K562 (cell line): ENCODE data around the gene CHD2. TPM values are rescaled to one million over a fixed set of nuclear protein-coding genes. Genes with fewer than 3 reads are reported as not detected.

ENCODE experiments used
- ZNF282 ChIP-seq: sonication (generic); formaldehyde crosslinking; IDR thresholded peaks from 2 replicates; pipeline ENCODE4 v1.8.1; 2023; ENCODE audit warnings: missing genetic modification reagents
- polyA plus RNA-seq, 8 experiments: library from polyadenylated mRNA; depleted of rRNA in 4 of 8; stranded (reverse) in 5 of 8; unstranded in 3 of 8; fragments of >200 nt; fragmentation: Nextera tagmentation in 2 of 8; fragmentation: Illumina TruSeq in 1 of 8; extraction: Ambion mirVana in 2 of 8; extraction: Trizol in 1 of 8; gene quantifications; 2 replicates each; pipeline versions ENCODE4 v1.2.1 to v1.2.3, GENCODE V29; 2011 to 2014; ENCODE audit warnings: inconsistent platforms in 1 of 8, missing spikeins in 1 of 8
- total RNA-seq, 7 experiments: library from RNA; depleted of rRNA in 6 of 7; stranded (reverse); fragments of >200 nt in 6 of 7; fragmentation: Illumina TruSeq in 2 of 7; extraction: Trizol in 2 of 7; gene quantifications; 2 replicates each; pipeline versions ENCODE4 v1.2.1 to v1.2.3, GENCODE V29; 2011 to 2021; ENCODE audit warnings: low replicate concordance in 1 of 7
- TF ChIP-seq, protein P1 (sequence below), 2 experiments: fragments of 450-650 bp in 1 of 2; sonication (generic) in 1 of 2; formaldehyde crosslinking in 1 of 2; IDR thresholded peaks; 2 replicates each; pipeline versions ENCODE4 v1.7.1 to v1.9.0; 2016 to 2022; ENCODE audit warnings: inconsistent platforms in 1 of 2, mild to moderate bottlenecking in 1 of 2, missing genetic modification reagents in 1 of 2
- TF ChIP-seq, protein P2 (sequence below), 2 experiments: fragments of 450-650 bp; IDR thresholded peaks; 2 replicates each; pipeline ENCODE4 v1.6.1; 2018; ENCODE audit warnings: mild to moderate bottlenecking in 2 of 2, low read depth in 1 of 2; ENCODE audit not compliant: partially characterized antibody in 2 of 2
- TF ChIP-seq, protein P3 (sequence below), 2 experiments: IDR thresholded peaks in 1 of 2; conservative IDR thresholded peaks in 1 of 2; 2 replicates each; pipeline ENCODE4 v1.6.1; 2016; ENCODE audit warnings: low read depth in 2 of 2, mild to moderate bottlenecking in 1 of 2, missing compliant biosample characterization in 1 of 2, missing genetic modification characterization in 1 of 2, moderate library complexity in 1 of 2

CHD2 gene
- total and polyA plus RNA-seq, 9 of the 15 experiments (the other 6 are each of a cell fraction or from before 2014, with no cell fraction given), result 38.9 to 70.8 (median 56.2) TPM

DNA sequence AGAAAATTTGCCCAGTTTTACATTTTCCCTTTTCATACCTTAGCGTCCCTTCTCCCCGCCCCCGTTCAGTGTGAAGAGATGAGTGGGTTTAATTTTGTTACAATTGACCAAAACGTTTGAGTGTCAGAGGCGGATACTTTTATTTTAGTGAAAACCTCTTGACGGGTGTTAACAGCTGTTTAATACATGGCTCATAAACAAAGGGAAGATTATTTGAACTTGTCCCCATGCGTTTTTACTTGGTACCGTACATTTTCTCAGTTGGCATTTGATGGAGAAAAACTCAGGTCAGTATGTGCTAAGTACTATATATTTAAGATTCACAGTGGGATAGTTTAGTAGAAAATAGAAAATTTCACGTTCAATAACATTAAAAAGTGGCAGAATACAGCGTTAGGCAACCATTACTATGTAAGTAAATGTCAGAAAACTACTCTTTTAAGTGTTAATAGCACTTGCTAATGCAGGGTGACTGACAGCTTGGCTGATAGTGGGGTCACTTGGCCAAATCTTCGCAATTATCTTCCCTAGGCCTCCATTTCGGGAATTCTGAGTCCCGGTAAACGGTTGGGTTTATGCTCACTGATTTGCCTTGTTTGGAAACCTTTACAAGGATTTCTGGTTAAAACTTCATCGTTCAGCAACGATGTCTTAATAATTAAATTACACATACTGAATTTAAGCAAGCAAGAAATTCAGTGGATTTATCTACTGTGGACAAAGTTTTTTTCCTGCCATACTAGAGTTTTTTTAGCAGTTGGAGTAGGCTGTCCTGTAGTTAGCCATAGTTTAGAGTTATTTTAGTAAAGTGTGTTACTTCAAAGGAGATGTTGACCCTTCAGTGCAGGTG, 4.8 kb downstream of the CHD2 start (continued):
- TF ChIP-seq, protein P1, sequence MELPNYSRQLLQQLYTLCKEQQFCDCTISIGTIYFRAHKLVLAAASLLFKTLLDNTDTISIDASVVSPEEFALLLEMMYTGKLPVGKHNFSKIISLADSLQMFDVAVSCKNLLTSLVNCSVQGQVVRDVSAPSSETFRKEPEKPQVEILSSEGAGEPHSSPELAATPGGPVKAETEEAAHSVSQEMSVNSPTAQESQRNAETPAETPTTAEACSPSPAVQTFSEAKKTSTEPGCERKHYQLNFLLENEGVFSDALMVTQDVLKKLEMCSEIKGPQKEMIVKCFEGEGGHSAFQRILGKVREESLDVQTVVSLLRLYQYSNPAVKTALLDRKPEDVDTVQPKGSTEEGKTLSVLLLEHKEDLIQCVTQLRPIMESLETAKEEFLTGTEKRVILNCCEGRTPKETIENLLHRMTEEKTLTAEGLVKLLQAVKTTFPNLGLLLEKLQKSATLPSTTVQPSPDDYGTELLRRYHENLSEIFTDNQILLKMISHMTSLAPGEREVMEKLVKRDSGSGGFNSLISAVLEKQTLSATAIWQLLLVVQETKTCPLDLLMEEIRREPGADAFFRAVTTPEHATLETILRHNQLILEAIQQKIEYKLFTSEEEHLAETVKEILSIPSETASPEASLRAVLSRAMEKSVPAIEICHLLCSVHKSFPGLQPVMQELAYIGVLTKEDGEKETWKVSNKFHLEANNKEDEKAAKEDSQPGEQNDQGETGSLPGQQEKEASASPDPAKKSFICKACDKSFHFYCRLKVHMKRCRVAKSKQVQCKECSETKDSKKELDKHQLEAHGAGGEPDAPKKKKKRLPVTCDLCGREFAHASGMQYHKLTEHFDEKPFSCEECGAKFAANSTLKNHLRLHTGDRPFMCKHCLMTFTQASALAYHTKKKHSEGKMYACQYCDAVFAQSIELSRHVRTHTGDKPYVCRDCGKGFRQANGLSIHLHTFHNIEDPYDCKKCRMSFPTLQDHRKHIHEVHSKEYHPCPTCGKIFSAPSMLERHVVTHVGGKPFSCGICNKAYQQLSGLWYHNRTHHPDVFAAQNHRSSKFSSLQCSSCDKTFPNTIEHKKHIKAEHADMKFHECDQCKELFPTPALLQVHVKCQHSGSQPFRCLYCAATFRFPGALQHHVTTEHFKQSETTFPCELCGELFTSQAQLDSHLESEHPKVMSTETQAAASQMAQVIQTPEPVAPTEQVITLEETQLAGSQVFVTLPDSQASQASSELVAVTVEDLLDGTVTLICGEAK (IDR thresholded peaks at IDR 0.05), result no peak
- TF ChIP-seq, protein P1 (CRISPR knock-in tag; IDR thresholded peaks at IDR 0.05), result no peak
- TF ChIP-seq, protein P2, sequence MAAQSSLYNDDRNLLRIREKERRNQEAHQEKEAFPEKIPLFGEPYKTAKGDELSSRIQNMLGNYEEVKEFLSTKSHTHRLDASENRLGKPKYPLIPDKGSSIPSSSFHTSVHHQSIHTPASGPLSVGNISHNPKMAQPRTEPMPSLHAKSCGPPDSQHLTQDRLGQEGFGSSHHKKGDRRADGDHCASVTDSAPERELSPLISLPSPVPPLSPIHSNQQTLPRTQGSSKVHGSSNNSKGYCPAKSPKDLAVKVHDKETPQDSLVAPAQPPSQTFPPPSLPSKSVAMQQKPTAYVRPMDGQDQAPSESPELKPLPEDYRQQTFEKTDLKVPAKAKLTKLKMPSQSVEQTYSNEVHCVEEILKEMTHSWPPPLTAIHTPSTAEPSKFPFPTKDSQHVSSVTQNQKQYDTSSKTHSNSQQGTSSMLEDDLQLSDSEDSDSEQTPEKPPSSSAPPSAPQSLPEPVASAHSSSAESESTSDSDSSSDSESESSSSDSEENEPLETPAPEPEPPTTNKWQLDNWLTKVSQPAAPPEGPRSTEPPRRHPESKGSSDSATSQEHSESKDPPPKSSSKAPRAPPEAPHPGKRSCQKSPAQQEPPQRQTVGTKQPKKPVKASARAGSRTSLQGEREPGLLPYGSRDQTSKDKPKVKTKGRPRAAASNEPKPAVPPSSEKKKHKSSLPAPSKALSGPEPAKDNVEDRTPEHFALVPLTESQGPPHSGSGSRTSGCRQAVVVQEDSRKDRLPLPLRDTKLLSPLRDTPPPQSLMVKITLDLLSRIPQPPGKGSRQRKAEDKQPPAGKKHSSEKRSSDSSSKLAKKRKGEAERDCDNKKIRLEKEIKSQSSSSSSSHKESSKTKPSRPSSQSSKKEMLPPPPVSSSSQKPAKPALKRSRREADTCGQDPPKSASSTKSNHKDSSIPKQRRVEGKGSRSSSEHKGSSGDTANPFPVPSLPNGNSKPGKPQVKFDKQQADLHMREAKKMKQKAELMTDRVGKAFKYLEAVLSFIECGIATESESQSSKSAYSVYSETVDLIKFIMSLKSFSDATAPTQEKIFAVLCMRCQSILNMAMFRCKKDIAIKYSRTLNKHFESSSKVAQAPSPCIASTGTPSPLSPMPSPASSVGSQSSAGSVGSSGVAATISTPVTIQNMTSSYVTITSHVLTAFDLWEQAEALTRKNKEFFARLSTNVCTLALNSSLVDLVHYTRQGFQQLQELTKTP (IDR thresholded peaks at IDR 0.05; ENCODE audit: low read depth in 1 of 2, partially characterized antibody in 2 of 2), result peak in 1 of 2 experiments; percentile 38
- TF ChIP-seq, protein P3, sequence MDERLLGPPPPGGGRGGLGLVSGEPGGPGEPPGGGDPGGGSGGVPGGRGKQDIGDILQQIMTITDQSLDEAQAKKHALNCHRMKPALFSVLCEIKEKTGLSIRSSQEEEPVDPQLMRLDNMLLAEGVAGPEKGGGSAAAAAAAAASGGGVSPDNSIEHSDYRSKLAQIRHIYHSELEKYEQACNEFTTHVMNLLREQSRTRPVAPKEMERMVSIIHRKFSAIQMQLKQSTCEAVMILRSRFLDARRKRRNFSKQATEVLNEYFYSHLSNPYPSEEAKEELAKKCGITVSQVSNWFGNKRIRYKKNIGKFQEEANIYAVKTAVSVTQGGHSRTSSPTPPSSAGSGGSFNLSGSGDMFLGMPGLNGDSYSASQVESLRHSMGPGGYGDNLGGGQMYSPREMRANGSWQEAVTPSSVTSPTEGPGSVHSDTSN (CRISPR knock-in tag; IDR thresholded peaks at IDR 0.05; ENCODE audit: low read depth), result no peak
- TF ChIP-seq, protein P3 (tag; conservative IDR thresholded peaks at IDR 0.05; ENCODE audit: low read depth), result peak; percentile 67
- no peak for TF ChIP-seq ZNF282 (CRISPR knock-in tag)
